ENCODE results near the gene DAD1.

GRCh38 chr14:22593601-22594000 lies 4.6 kb upstream of the DAD1 start:
- TF ChIP-seq GATA2 (IDR thresholded peaks at IDR 0.05; ENCODE audit: low read depth, low read length) (no peak), GATA3 (IDR thresholded peaks at IDR 0.05; ENCODE audit: low read depth, low read length) (no peak)

Measured in SH-SY5Y (cell line).